NOMO-1 (cell line): ENCODE measurements around the gene NEU4.

Experiments
- DNase-seq, 2 experiments: peaks; one replicate each; lab custom pipeline; 2025; ENCODE audit not compliant: unreplicated experiment in 2 of 2; lab: John Stamatoyannopoulos, UW

The NEU4 gene

GRCh38 chr2:241860184-241861078 lies 51.4 kb downstream of the NEU4 start:
- DNase-seq, result no peak

- DNase-seq, result no peak
These were observed 52.3 kb downstream of the NEU4 start for GRCh38 chr2:241861264-241861663.

- DNase-seq, result no peak
These were observed 53.1 kb downstream of the NEU4 start for GRCh38 chr2:241862093-241862492.

- DNase-seq, result no peak
These were observed 54.0 kb downstream of the NEU4 start for GRCh38 chr2:241862775-241863535.

GRCh38 chr2:241863536-241863954 lies 54.6 kb downstream of the NEU4 start:
- peak; percentile 17 to 37 for DNase-seq

- no peak for DNase-seq
These were observed 55.3 kb downstream of the NEU4 start for GRCh38 chr2:241864168-241864849.

- DNase-seq, result no peak
These were observed 55.8 kb downstream of the NEU4 start for GRCh38 chr2:241864850-241865213.

- DNase-seq, result no peak
These were observed 56.5 kb downstream of the NEU4 start for GRCh38 chr2:241865416-241865956.

- peak in 1 of 2 experiments; percentile 15 for DNase-seq
These were observed 57.2 kb downstream of the NEU4 start for GRCh38 chr2:241865957-241866789.
